Measurements from ENCODE around the gene D2HGDH.
A peak's percentile ranks its signal among the peaks of the same experiment; 100 is the strongest.
"Not testable (repeated sequence)": the region's sequence is repeated elsewhere in the genome, so short reads cannot be mapped to it uniquely, and the experiment has no call there.

D2HGDH gene

GRCh38 chr2:241726459-241726858 is 8.0 kb upstream of the D2HGDH start:
- no peak for DNase-seq

DNA sequence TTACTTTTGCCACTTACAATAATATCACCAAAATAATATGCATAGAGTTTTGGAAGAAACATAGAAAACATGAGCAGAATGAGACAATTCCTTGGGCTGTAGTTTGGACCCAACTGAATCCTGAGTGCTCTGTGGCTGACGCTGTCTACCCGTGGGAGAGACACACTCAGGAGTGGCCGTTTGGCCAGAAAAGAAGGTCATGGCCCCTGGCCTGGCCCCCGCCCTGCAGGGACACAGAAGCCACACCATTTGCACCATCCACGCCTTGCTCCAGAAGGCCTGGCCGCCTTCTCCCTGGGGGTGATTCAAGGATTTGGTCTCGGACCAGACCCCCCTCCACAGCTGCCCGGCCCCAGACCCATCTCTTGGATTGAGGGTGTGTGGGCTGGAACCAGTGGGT is 6.4 kb upstream of the D2HGDH start:
- no peak for DNase-seq

- DNase-seq = no peak
Observed at GRCh38 chr2:241728627-241729026, 5.8 kb upstream of the D2HGDH start.

DNA sequence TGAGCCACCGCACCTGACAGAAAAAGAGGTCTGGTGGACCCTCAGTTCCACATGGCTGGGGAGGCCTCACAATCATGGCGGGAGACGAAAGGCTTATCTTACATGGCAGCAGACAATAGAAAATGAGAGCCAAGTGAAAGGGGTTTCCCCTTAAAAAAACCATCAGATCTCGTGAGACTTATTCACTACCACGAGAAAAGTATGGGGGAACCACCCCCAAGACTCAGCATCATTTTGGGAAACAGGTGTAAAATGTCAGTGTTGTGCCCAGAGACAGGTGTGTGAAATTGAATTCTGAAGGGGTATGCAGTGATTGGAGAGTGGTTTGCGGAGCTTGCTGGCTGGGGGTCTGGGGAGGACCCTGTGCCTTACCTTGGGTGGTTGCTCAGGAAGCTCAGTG is 4.6 kb upstream of the D2HGDH start:
- DNase-seq = no peak

DNA sequence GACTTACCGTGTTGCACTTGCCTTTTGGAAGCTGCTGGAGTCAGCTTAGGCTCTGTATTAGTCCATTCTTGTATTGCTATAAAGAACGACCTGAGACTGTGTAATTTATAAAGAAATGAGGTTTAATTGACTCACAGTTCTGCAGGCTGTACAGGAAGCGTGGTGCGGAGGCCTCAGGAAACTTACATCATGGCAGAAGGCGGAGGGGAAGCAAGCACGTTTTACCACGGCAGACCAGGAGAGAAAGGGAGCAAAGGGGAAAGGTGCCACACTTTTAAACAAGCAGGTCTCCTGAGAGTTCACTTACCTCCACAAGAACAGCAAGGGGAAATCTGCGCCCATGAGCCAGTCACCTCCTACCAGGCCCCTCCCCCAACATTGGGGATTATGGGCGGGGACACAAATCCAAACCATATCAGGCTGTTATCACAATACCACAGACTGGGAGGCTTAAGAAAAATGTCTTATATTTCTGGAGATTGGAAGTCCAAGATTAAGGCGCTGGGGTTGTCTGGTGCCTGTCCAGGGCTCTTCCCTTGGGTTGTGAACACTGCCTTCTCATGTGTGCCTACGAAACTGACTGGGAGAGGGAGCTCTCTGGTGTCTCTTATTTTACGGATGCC is 3.6 kb upstream of the D2HGDH start:
- DNase-seq = no peak

- peak; percentile 21 to 44 (median 22) for DNase-seq
Observed at GRCh38 chr2:241732513-241733186, 1.8 kb upstream of the D2HGDH start.

- DNase-seq = no peak
Observed at GRCh38 chr2:241733391-241734207, 831 bp upstream of the D2HGDH start.

- no peak for DNase-seq
Observed at GRCh38 chr2:241734208-241734466, 293 bp upstream of the D2HGDH start.

DNA sequence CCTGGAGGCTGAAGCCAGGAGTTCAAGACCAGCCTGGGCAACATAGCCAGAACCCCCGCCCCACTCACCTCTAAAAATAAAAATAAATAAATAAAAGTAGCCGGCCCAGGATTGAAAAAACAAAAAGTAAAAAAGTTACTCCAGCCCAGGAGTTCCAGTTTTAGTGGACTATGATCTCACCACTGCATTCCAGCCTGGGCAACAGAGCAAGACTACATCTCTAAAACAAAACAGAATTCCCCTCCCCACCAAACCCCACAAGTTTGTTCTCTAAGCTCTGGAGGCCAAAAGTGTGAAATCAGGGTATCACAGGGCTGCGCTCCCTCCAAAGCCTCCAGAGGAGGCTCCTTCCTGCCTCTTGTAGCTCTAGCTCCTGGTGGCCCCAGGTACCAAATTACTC is 1.7 kb downstream of the D2HGDH start:
- no peak for DNase-seq

DNA sequence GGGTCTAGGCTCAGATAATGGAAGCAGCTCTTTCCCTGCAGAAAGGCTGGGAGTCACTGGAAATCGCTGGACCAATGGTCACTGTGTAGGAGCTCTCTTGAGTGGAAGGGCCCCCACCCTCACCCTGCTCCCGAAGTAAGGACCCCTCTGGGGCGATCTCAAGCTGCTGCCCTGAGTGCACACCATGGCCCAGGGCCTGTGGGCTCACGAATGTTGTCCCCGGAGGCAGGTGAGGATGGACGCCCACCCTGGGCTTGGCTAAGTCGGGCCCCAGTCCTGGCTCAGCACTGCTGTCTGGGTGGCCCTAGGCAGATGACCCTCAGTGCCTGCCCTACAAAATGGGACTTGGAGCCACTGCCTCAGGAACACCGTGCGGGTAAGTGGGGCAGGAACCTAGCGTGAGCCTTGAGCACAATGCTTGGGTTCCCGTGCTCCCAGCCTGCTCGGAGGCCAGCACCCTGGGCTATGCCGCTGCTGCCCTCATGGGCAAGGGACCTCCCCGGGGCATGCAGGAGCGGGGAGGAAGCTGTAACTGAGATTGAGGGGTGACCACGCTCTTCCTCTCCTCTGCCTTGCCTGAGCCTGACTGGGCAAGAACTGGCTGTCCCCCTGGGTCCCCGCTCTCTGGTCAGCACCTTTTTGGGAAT is 3.7 kb downstream of the D2HGDH start:
- no peak for DNase-seq

- DNase-seq = no peak
Observed at GRCh38 chr2:241739177-241739576, 4.7 kb downstream of the D2HGDH start.

- peak in 1 of 4 experiments; percentile 11 for DNase-seq
Observed at GRCh38 chr2:241739651-241740050, 5.2 kb downstream of the D2HGDH start.

DNA sequence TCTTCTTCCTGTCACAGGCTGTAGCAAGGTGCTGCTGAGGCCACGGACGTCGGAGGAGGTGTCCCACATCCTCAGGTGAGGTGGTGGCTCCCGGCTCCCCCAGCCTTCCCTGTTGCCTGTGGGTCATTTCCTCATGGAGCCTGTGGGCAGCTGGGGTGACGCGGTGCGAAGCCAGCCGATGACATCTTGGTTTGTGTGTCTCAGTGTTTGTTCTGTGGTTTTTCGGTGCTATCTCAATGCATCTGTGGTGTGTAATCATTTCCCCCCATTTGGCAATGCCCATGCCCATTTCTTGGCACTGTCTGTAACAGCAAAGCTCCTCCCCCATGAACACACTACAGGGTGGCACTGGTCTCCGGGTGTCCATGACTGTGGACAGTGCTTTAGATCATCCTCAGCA is 6.6 kb downstream of the D2HGDH start:
- no peak for DNase-seq

- DNase-seq = no peak
Observed at GRCh38 chr2:241742320-241742939, 8.0 kb downstream of the D2HGDH start.

DNA sequence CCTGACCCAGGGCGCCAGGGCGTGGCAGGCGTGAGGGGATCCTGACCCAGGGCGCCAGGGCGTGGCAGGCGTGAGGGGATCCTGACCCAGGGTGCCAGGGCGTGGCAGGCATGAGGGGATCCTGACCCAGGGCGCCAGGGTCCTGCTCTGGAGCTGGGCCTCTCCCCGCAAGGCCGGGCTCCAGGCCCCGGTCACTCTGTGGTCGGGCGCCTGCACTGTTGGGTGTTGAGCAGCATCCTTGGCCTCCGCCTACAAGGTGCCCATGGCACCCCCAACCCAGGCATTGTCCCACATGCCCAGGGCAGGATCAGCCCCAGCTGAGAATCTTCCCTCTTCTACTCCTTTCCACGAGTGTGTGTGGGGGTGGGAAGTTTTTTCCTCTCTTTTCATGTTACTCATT is 8.6 kb downstream of the D2HGDH start:
- DNase-seq = not testable (repeated sequence)

GRCh38 chr2:241743620-241744019 is 9.2 kb downstream of the D2HGDH start:
- DNase-seq = no peak

DNA sequence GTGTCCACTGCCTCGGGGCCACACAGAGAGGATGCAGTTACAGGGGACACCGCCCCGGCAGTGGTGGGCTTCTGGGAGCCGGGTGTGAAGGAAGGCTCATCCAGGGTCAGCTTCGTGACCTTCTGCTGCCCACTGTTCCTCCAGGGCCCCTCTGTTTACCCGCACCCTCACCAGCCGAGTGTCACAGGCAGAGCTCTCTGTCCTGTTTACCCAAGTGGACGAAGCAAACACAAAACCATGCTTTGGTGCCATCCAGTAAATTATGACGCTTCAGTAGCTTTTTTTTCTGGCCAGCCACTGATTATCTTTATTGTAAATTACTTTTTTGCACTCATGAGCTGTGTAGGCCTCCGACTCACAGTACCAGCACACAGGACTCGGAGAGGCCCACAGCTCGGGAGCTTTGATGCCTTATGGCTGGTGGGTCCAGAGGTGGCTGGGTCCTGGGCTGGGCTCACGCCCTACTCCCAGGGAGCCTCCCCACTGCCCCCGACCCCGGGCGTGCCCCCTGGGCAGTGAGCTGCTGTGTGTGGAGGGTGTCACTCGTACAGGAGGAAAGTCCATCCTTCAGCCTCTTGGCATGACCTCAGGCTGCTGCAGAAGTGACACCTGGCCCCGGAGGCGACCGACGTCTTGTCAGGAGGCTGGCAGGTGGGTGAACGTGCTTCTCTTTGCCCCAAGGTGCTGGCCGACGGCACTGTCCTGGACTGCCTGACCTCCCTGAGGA is 9.8 kb downstream of the D2HGDH start:
- no peak for DNase-seq

DNA sequence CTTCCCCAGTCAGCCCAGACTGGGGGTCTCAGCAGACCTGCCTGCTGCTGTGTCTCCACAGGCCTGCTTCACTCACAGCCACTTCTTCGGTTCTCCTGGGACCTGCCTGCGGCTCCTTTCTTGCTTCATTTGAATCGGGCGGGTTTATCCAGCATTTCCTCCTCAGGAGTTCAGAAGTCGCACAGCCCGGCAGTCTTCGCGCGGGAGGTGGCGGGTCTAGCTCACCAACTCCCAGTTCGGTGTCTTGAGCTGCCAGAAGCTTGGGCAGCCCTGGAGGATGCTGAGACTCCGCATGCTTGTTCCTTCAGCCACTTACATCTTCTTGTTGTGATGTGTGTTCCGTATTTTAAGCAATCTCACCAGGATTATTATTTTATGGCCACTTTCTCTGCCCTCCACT is 10.8 kb downstream of the D2HGDH start:
- no peak for DNase-seq

DNA sequence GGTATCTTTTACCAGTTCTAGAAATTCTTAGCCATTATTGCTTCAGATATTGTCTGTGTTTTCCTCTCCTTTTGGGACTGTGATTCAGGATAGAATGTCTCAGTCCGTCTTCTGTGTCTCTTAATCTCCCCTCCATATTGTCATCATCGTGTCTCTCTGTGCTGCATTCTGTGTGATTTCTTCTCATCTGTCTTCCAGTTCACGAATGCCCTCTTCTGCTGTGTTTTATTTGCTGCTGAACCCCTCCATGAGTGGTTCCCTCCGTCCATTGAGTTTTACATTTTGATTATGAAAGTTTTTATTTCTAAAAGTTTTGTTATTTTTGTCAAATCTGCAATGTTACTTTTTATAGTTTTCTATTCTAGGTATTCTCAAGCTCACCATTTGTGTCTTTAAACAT is 11.7 kb downstream of the D2HGDH start:
- no peak for DNase-seq

GRCh38 chr2:241748468-241749256 is 14.2 kb downstream of the D2HGDH start:
- DNase-seq = no peak

DNA sequence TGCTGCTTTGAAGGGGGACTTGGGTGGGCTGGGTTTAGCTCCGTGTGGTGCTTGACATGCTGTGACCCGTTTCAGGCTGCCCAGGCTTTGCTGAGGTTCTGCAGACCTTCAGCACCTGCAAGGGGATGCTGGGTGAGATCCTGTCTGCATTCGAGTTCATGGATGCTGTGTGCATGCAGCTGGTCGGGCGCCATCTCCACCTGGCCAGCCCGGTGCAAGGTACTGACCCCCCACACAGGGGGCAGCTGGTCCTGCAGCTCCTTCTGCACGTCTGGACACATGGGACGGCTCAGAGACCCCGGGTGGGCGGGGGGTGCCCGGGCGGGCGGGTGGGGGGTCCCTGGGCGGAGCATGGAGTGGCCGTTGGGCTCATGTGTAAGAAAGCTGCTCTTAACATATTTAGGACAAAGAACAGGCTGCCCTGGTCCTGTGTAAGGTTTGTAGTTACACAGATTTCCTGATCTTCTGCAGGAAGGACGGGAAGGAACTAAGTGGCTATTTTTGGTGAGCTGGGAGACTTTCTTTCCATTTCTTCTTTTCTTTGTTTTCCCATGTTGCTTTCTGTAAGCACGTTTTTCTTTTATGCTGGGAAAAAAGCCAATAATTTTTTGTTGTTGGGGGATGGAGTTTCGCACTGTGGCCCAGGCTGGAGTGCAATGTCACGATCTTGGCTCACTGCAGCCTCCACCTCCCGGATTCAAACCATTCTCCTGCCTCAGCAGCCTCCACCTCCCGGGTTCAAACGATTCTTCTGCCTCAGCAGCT is 15.8 kb downstream of the D2HGDH start:
- no peak for DNase-seq

Data from activated naive CD4-positive, alpha-beta T cell (primary cell).